Measurements from ENCODE around the gene LAYN.

Gene LAYN

DNA sequence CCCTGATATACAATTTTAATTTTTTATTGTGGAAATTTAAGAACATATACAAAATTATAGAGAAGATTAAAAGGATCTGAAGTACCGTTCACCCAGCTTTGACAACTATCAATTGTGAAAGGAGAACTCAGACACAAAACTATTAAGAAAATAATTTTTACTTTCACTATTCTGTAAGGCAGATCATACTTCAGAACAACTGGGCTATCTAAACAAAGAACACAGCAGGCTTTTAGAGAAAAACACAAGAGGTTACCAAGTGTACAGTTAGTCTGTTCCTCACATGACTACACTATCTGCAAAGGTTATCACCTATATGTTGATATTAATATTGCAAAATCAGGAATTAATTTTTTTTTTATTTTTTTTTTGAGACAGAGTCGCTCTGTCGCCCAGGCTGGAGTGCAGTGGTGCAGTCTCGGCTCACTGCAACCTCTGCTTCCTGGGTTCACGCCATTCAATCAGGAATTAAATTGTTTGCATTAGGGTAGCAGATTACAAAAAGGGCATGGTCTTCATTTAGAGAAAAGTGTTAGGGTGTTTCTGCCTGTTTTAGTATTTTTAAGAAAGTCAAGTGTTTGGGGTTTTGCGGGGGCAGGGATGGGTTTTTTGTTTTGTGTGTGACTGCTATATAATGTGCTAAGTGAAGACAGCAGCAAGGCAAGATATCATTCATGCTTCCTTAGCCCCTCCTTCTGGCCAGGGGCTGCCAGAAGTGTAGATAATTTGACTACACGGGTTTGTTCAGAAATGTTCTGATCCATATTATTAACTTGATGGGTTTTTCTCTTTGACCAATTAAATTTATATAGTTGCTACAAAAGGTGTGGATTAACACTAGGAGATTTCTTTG is 34.1 kb downstream of the LAYN start:
- no peak overlapping the region for H3K4me3 ChIP-seq (ENCODE audit: insufficient read depth, low read depth, low read length)
- no peaks in the 10 kb centered on the region for H3K36me3 ChIP-seq (ENCODE audit: control insufficient read depth, insufficient read depth, low read length)
- H3K9me3 ChIP-seq (ENCODE audit: control insufficient read depth, low read length): no peaks in the 10 kb centered on the region
- H3K27ac ChIP-seq (ENCODE audit: insufficient read depth, low read depth, low read length, poor library complexity, severe bottlenecking): no peak overlapping the region
- no peaks in the 10 kb centered on the region for H3K4me1 ChIP-seq (ENCODE audit: control insufficient read depth, insufficient read depth, low read length)
- no peaks in the 10 kb centered on the region for H3K27me3 ChIP-seq (ENCODE audit: control insufficient read depth, insufficient read depth, low read length, poor library complexity, severe bottlenecking)
- 81 to 90% methylated on average over 6 to 7 of the region's 7 CpGs for WGBS, 2 experiments

- no peak overlapping the region for H3K4me3 ChIP-seq (ENCODE audit: insufficient read depth, low read depth, low read length)
- no peaks in the 10 kb centered on the region for H3K9me3 ChIP-seq (ENCODE audit: control insufficient read depth, low read length)
- H3K27me3 ChIP-seq (ENCODE audit: control insufficient read depth, insufficient read depth, low read length, poor library complexity, severe bottlenecking): no peaks in the 10 kb centered on the region
- 95 to 96% methylated on average over 6 of the region's 6 CpGs for WGBS, 2 experiments
- no peaks in the 10 kb centered on the region for H3K4me1 ChIP-seq (ENCODE audit: control insufficient read depth, insufficient read depth, low read length)
- H3K36me3 ChIP-seq (ENCODE audit: control insufficient read depth, insufficient read depth, low read length): no peaks in the 10 kb centered on the region
- no peak overlapping the region for H3K27ac ChIP-seq (ENCODE audit: insufficient read depth, low read depth, low read length, poor library complexity, severe bottlenecking)
Measured at GRCh38 chr11:111575740-111576139, 35.2 kb downstream of the LAYN start.

DNA sequence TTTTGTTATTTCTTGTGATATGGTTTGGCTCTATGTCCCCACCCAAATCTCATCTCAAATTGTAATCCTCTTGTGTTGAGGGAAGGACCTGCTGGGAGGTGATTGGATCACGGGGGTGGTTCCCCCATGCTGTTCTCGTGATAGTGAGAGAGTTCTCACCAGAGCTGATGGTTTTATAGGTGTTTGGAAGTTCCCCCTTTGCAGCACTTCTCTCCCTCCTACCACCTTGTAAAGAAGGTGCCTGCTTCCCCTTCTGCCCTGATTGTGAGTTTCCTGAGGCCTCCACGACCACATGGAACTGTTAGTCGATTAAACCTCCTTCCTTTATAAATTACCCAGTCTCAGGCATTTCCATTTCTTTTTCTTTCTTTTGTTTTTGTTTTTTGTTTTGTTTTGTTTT is 37.3 kb downstream of the LAYN start:
- 79 to 85% methylated on average over 2 to 4 of the region's 4 CpGs for WGBS, 2 experiments
- no peak overlapping the region for H3K27ac ChIP-seq (ENCODE audit: insufficient read depth, low read depth, low read length, poor library complexity, severe bottlenecking)
- no peaks in the 10 kb centered on the region for H3K4me1 ChIP-seq (ENCODE audit: control insufficient read depth, insufficient read depth, low read length)
- no peaks in the 10 kb centered on the region for H3K27me3 ChIP-seq (ENCODE audit: control insufficient read depth, insufficient read depth, low read length, poor library complexity, severe bottlenecking)
- no peaks in the 10 kb centered on the region for H3K9me3 ChIP-seq (ENCODE audit: control insufficient read depth, low read length)
- H3K4me3 ChIP-seq (ENCODE audit: insufficient read depth, low read depth, low read length): no peak overlapping the region
- H3K36me3 ChIP-seq (ENCODE audit: control insufficient read depth, insufficient read depth, low read length): no peaks in the 10 kb centered on the region

GRCh38 chr11:111581341-111581740 is 40.8 kb downstream of the LAYN start:
- WGBS, 2 experiments: 92 to 100% methylated on average over 1 of the region's 1 CpG
- no peaks in the 10 kb centered on the region for H3K36me3 ChIP-seq (ENCODE audit: control insufficient read depth, insufficient read depth, low read length)
- H3K9me3 ChIP-seq (ENCODE audit: control insufficient read depth, low read length): no peaks in the 10 kb centered on the region
- no peak overlapping the region for H3K4me3 ChIP-seq (ENCODE audit: insufficient read depth, low read depth, low read length)
- no peak overlapping the region for H3K27ac ChIP-seq (ENCODE audit: insufficient read depth, low read depth, low read length, poor library complexity, severe bottlenecking)
- no peaks in the 10 kb centered on the region for H3K27me3 ChIP-seq (ENCODE audit: control insufficient read depth, insufficient read depth, low read length, poor library complexity, severe bottlenecking)
- no peaks in the 10 kb centered on the region for H3K4me1 ChIP-seq (ENCODE audit: control insufficient read depth, insufficient read depth, low read length)

DNA sequence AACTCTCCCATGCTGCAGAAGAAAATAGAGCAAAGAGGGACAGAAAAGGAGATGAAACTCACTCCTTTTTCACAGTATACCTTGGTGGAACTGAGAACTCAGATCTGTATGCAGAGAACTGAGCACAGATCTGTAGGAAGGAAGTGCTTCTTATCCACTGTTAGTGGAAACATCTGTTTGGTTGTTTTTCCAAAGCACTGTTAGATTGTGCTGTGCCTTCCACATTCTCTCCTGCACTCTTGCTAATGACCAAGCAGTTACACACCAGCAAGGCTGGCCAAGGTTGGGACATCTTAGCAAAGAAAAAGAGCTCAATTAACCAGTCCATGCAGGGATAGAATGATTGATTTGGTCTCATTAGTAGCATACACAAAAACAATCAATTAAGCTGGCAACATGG is 41.6 kb downstream of the LAYN start:
- no peak overlapping the region for H3K4me3 ChIP-seq (ENCODE audit: insufficient read depth, low read depth, low read length)
- no peak overlapping the region for H3K27ac ChIP-seq (ENCODE audit: insufficient read depth, low read depth, low read length, poor library complexity, severe bottlenecking)
- H3K27me3 ChIP-seq (ENCODE audit: control insufficient read depth, insufficient read depth, low read length, poor library complexity, severe bottlenecking): no peaks in the 10 kb centered on the region
- no peaks in the 10 kb centered on the region for H3K9me3 ChIP-seq (ENCODE audit: control insufficient read depth, low read length)
- no peaks in the 10 kb centered on the region for H3K36me3 ChIP-seq (ENCODE audit: control insufficient read depth, insufficient read depth, low read length)
- no peaks in the 10 kb centered on the region for H3K4me1 ChIP-seq (ENCODE audit: control insufficient read depth, insufficient read depth, low read length)

DNA sequence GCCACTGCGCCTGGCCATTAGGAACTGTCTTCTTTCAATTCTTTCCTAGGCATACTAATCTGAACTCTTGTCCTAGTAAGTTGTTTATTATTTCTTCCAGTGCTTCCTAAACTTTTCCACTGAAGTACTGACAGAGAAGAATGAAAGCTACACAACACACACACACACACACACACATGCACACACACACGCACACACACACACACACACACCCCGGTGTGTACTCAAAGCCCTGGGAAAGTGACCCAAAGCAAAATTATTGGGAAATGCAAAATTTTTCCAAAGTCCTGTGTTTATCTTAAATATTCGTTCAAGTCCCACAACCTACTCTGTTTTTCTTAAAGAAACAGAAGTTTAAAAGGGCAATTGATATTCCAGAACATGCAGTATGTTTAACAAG is 42.4 kb downstream of the LAYN start:
- Histone ChIP-seq H3K9me3 (ENCODE audit: control insufficient read depth, low read length) (no peaks in the 10 kb centered on the region), H3K4me1 (ENCODE audit: control insufficient read depth, insufficient read depth, low read length) (no peaks in the 10 kb centered on the region), H3K27me3 (ENCODE audit: control insufficient read depth, insufficient read depth, low read length, poor library complexity, severe bottlenecking) (no peaks in the 10 kb centered on the region), H3K27ac (ENCODE audit: insufficient read depth, low read depth, low read length, poor library complexity, severe bottlenecking) (no peak overlapping the region), H3K36me3 (ENCODE audit: control insufficient read depth, insufficient read depth, low read length) (no peaks in the 10 kb centered on the region), H3K4me3 (ENCODE audit: insufficient read depth, low read depth, low read length) (no peak overlapping the region)
- 86 to 92% methylated on average over 3 to 4 of the region's 4 CpGs for WGBS, 2 experiments

GRCh38 chr11:111585371-111585770 is 44.9 kb downstream of the LAYN start:
- Histone ChIP-seq H3K4me3 (ENCODE audit: insufficient read depth, low read depth, low read length) (no peak overlapping the region), H3K4me1 (ENCODE audit: control insufficient read depth, insufficient read depth, low read length) (no peaks in the 10 kb centered on the region), H3K36me3 (ENCODE audit: control insufficient read depth, insufficient read depth, low read length) (no peaks in the 10 kb centered on the region), H3K9me3 (ENCODE audit: control insufficient read depth, low read length) (no peaks in the 10 kb centered on the region), H3K27ac (ENCODE audit: insufficient read depth, low read depth, low read length, poor library complexity, severe bottlenecking) (no peak overlapping the region), H3K27me3 (ENCODE audit: control insufficient read depth, insufficient read depth, low read length, poor library complexity, severe bottlenecking) (no peaks in the 10 kb centered on the region)
- WGBS, 2 experiments: 95 to 98% methylated on average over 2 of the region's 2 CpGs

GRCh38 chr11:111586388-111586831 is 45.9 kb downstream of the LAYN start:
- H3K36me3 ChIP-seq (ENCODE audit: control insufficient read depth, insufficient read depth, low read length): no peaks in the 10 kb centered on the region
- 25 to 29% methylated on average over 1 of the region's 1 CpG for WGBS, 2 experiments
- no peak overlapping the region for H3K27ac ChIP-seq (ENCODE audit: insufficient read depth, low read depth, low read length, poor library complexity, severe bottlenecking)
- H3K4me1 ChIP-seq (ENCODE audit: control insufficient read depth, insufficient read depth, low read length): no peaks in the 10 kb centered on the region
- no peaks in the 10 kb centered on the region for H3K27me3 ChIP-seq (ENCODE audit: control insufficient read depth, insufficient read depth, low read length, poor library complexity, severe bottlenecking)
- H3K4me3 ChIP-seq (ENCODE audit: insufficient read depth, low read depth, low read length): no peak overlapping the region
- H3K9me3 ChIP-seq (ENCODE audit: control insufficient read depth, low read length): no peaks in the 10 kb centered on the region

- no peaks in the 10 kb centered on the region for H3K36me3 ChIP-seq (ENCODE audit: control insufficient read depth, insufficient read depth, low read length)
- 83 to 100% methylated on average over 1 to 2 of the region's 2 CpGs for WGBS, 2 experiments
- no peak overlapping the region for H3K4me3 ChIP-seq (ENCODE audit: insufficient read depth, low read depth, low read length)
- no peaks in the 10 kb centered on the region for H3K27me3 ChIP-seq (ENCODE audit: control insufficient read depth, insufficient read depth, low read length, poor library complexity, severe bottlenecking)
- H3K9me3 ChIP-seq (ENCODE audit: control insufficient read depth, low read length): no peaks in the 10 kb centered on the region
- H3K4me1 ChIP-seq (ENCODE audit: control insufficient read depth, insufficient read depth, low read length): no peaks in the 10 kb centered on the region
- no peak overlapping the region for H3K27ac ChIP-seq (ENCODE audit: insufficient read depth, low read depth, low read length, poor library complexity, severe bottlenecking)
Measured at GRCh38 chr11:111589114-111589513, 48.6 kb downstream of the LAYN start.

- Histone ChIP-seq H3K4me3 (ENCODE audit: insufficient read depth, low read depth, low read length) (no peak overlapping the region), H3K36me3 (ENCODE audit: control insufficient read depth, insufficient read depth, low read length) (no peaks in the 10 kb centered on the region), H3K27me3 (ENCODE audit: control insufficient read depth, insufficient read depth, low read length, poor library complexity, severe bottlenecking) (no peaks in the 10 kb centered on the region), H3K27ac (ENCODE audit: insufficient read depth, low read depth, low read length, poor library complexity, severe bottlenecking) (no peak overlapping the region), H3K9me3 (ENCODE audit: control insufficient read depth, low read length) (no peaks in the 10 kb centered on the region), H3K4me1 (ENCODE audit: control insufficient read depth, insufficient read depth, low read length) (no peaks in the 10 kb centered on the region)
- WGBS, 2 experiments: 72 to 86% methylated on average over 4 to 5 of the region's 5 CpGs
Measured at GRCh38 chr11:111589886-111590499, 49.5 kb downstream of the LAYN start.

Data from ectodermal cell (in vitro differentiated cells).